Type B pancreatic cell (in vitro differentiated cells): ENCODE results near the gene NTM. TPM values are rescaled to one million over a fixed set of nuclear protein-coding genes. Genes with fewer than 3 reads are reported as not detected.

Experiments
- DNase-seq: peaks from one replicate; pipeline ENCODE4 v3.0.0; 2021; ENCODE audit warnings: mixed read lengths; ENCODE audit not compliant: unreplicated experiment; ENCODE audit errors: extremely low spot score
- H3K27ac Mint-ChIP-seq: 2 replicates; pipeline ENCODE4 v1.8.0; 2021; ENCODE audit warnings: mild to moderate bottlenecking, mixed read lengths
- H3K27me3 Mint-ChIP-seq: 2 replicates; pipeline ENCODE4 v1.8.0; 2021; ENCODE audit warnings: mixed read lengths
- H3K36me3 Mint-ChIP-seq: 2 replicates; pipeline ENCODE4 v1.8.0; 2021; ENCODE audit warnings: mixed read lengths
- H3K4me1 Mint-ChIP-seq: one replicate; pipeline ENCODE4 v1.8.0; 2021; ENCODE audit warnings: mixed read lengths; ENCODE audit not compliant: unreplicated experiment
- H3K4me3 Mint-ChIP-seq: 2 replicates; pipeline ENCODE4 v1.8.0; 2021; ENCODE audit warnings: mild to moderate bottlenecking, mixed read lengths
- H3K9me3 Mint-ChIP-seq: 2 replicates; pipeline ENCODE4 v1.8.0; 2021; ENCODE audit warnings: mixed read lengths
- CTCF ChIP-seq: fragments of 200-600 bp; sonication (generic); conservative IDR thresholded peaks from 2 replicates; pipeline ENCODE4 v1.5.0; 2021; ENCODE audit warnings: antibody characterized with exemption, mild to moderate bottlenecking
- total RNA-seq: library from RNA; stranded (reverse); gene quantifications from 2 replicates; pipeline ENCODE4 v1.2.1, GENCODE V29; 2021; ENCODE audit warnings: low replicate concordance

Gene NTM
- total RNA-seq, 1 donor from 2014 or later: 19.2 TPM

- Mint-ChIP-seq H3K27ac (no peak overlapping the region), H3K27me3 (peaks cover 76% of the 10 kb centered on the region), H3K36me3 (no peaks in the 10 kb centered on the region), H3K9me3 (no peaks in the 10 kb centered on the region), H3K4me1 (peaks cover 6% of the 10 kb centered on the region), H3K4me3 (no peak overlapping the region)
- no peak for DNase-seq
- TF ChIP-seq CTCF: no peak
These were observed 425.7 kb downstream of the NTM start for GRCh38 chr11:131796089-131796488.

GRCh38 chr11:131796541-131796940, 426.1 kb downstream of the NTM start:
- DNase-seq: no peak
- H3K27me3 Mint-ChIP-seq: peaks cover 74% of the 10 kb centered on the region
- no peak overlapping the region for H3K4me3 Mint-ChIP-seq
- H3K9me3 Mint-ChIP-seq: no peaks in the 10 kb centered on the region
- H3K4me1 Mint-ChIP-seq: peaks cover 6% of the 10 kb centered on the region
- no peak overlapping the region for H3K27ac Mint-ChIP-seq
- no peaks in the 10 kb centered on the region for H3K36me3 Mint-ChIP-seq
- no peak for TF ChIP-seq CTCF

GRCh38 chr11:131800452-131800851, 430.0 kb downstream of the NTM start:
- no peak for DNase-seq
- no peak overlapping the region for H3K4me3 Mint-ChIP-seq
- peaks cover 82% of the 10 kb centered on the region for H3K27me3 Mint-ChIP-seq
- TF ChIP-seq CTCF: no peak
- H3K36me3 Mint-ChIP-seq: no peaks in the 10 kb centered on the region
- no peaks in the 10 kb centered on the region for H3K9me3 Mint-ChIP-seq
- H3K27ac Mint-ChIP-seq: no peak overlapping the region
- peaks cover 13% of the 10 kb centered on the region for H3K4me1 Mint-ChIP-seq

GRCh38 chr11:131802440-131803115, 432.2 kb downstream of the NTM start:
- Mint-ChIP-seq H3K27me3 (peaks cover 81% of the 10 kb centered on the region), H3K36me3 (no peaks in the 10 kb centered on the region), H3K4me1 (peaks cover 13% of the 10 kb centered on the region), H3K9me3 (no peaks in the 10 kb centered on the region), H3K27ac (no peak overlapping the region), H3K4me3 (no peak overlapping the region)
- no peak for TF ChIP-seq CTCF
- DNase-seq: no peak

- H3K4me3 Mint-ChIP-seq: no peak overlapping the region
- H3K9me3 Mint-ChIP-seq: no peaks in the 10 kb centered on the region
- no peak for TF ChIP-seq CTCF
- no peaks in the 10 kb centered on the region for H3K36me3 Mint-ChIP-seq
- peaks cover 54% of the 10 kb centered on the region for H3K27me3 Mint-ChIP-seq
- H3K4me1 Mint-ChIP-seq: no peaks in the 10 kb centered on the region
- H3K27ac Mint-ChIP-seq: no peak overlapping the region
- no peak for DNase-seq
These were observed 437.5 kb downstream of the NTM start for GRCh38 chr11:131807876-131808275.

- peaks cover 51% of the 10 kb centered on the region for H3K27me3 Mint-ChIP-seq
- H3K4me3 Mint-ChIP-seq: no peak overlapping the region
- H3K4me1 Mint-ChIP-seq: no peaks in the 10 kb centered on the region
- DNase-seq: no peak
- no peaks in the 10 kb centered on the region for H3K36me3 Mint-ChIP-seq
- no peak overlapping the region for H3K27ac Mint-ChIP-seq
- H3K9me3 Mint-ChIP-seq: no peaks in the 10 kb centered on the region
- no peak for TF ChIP-seq CTCF
These were observed 438.1 kb downstream of the NTM start for GRCh38 chr11:131808470-131808869.
